Neural progenitor cell (in vitro differentiated cells): Measurements from ENCODE around the gene FLNA. TPM values are rescaled to one million over a fixed set of nuclear protein-coding genes. Genes with fewer than 3 reads are reported as not detected.

Experiments
- DNase-seq: peaks from one replicate; pipeline ENCODE4 v3.0.0-alpha.2; 2016; ENCODE audit warnings: low spot score
- H2AFZ ChIP-seq: fragments of 200-600 bp; sonication (generic); replicated peaks from 2 replicates; pipeline ENCODE4 v1.6.1; 2016; ENCODE audit warnings: antibody characterized with exemption
- H3F3A ChIP-seq: fragments of 200-600 bp; sonication (generic); 2 replicates; pipeline ENCODE4 v1.6.1; 2016; ENCODE audit warnings: antibody characterized with exemption, low read depth
- H3K27ac ChIP-seq: fragments of 200-600 bp; sonication (generic); 2 replicates; pipeline ENCODE4 v1.5.1; 2016; ENCODE audit warnings: mild to moderate bottlenecking
- H3K27me3 ChIP-seq: fragments of 200-600 bp; sonication (generic); 2 replicates; pipeline ENCODE4 v1.6.1; 2016; ENCODE audit warnings: mild to moderate bottlenecking, moderate library complexity
- H3K36me3 ChIP-seq: fragments of 200-600 bp; sonication (generic); 2 replicates; pipeline ENCODE4 v1.5.1; 2016
- H3K4me1 ChIP-seq: fragments of 200-600 bp; sonication (generic); 2 replicates; pipeline ENCODE4 v1.6.1; 2016; ENCODE audit warnings: mixed run types
- H3K4me2 ChIP-seq: fragments of 200-600 bp; sonication (generic); 2 replicates; pipeline ENCODE4 v1.6.1; 2016
- H3K4me3 ChIP-seq: fragments of 200-600 bp; sonication (generic); 2 replicates; pipeline ENCODE4 v1.5.1; 2016
- H3K79me2 ChIP-seq: fragments of 200-600 bp; sonication (generic); 2 replicates; pipeline ENCODE4 v1.6.1; 2016; ENCODE audit warnings: low read depth
- H3K9ac ChIP-seq: fragments of 200-600 bp; sonication (generic); 2 replicates; pipeline ENCODE4 v1.6.1; 2016
- H3K9me3 ChIP-seq: fragments of 200-600 bp; sonication (generic); 2 replicates; pipeline ENCODE4 v1.5.1; 2016; ENCODE audit warnings: low read depth
- H4K20me1 ChIP-seq: fragments of 200-600 bp; sonication (generic); 2 replicates; pipeline ENCODE4 v1.6.1; 2016; ENCODE audit warnings: low read depth
- H3K27ac Mint-ChIP-seq: 3 replicates; pipeline ENCODE4 v1.8.0; 2021; ENCODE audit warnings: mixed read lengths
- H3K27me3 Mint-ChIP-seq: 2 replicates; pipeline ENCODE4 v1.8.0; 2022; ENCODE audit warnings: low read depth, mild to moderate bottlenecking, inconsistent platforms, moderate library complexity, mixed read lengths; ENCODE audit not compliant: insufficient read depth
- H3K36me3 Mint-ChIP-seq: 3 replicates; pipeline ENCODE4 v1.8.0; 2021; ENCODE audit warnings: mixed read lengths
- H3K4me1 Mint-ChIP-seq: 3 replicates; pipeline ENCODE4 v1.8.0; 2021; ENCODE audit warnings: mixed read lengths
- H3K4me3 Mint-ChIP-seq: 3 replicates; pipeline ENCODE4 v1.8.0; 2021; ENCODE audit warnings: mild to moderate bottlenecking, moderate library complexity, mixed read lengths
- H3K9me3 Mint-ChIP-seq: 3 replicates; pipeline ENCODE4 v1.8.0; 2020; ENCODE audit warnings: mixed read lengths
- EZH2 ChIP-seq: fragments of 200-600 bp; sonication (generic); IDR thresholded peaks from 2 replicates; pipeline ENCODE4 v1.6.1; 2017; ENCODE audit warnings: antibody characterized with exemption, mild to moderate bottlenecking, moderate library complexity
- EZH2phosphoT487 ChIP-seq: fragments of 200-600 bp; sonication (generic); IDR thresholded peaks from 2 replicates; pipeline ENCODE4 v1.6.1; 2017; ENCODE audit warnings: antibody characterized with exemption
- total RNA-seq: library from RNA; depleted of rRNA; stranded (reverse); fragments of >200 nt; gene quantifications from 2 replicates; pipeline ENCODE4 v1.2.3, GENCODE V29; 2015; ENCODE audit warnings: low replicate concordance
- TF ChIP-seq, protein P1 (sequence below): fragments of 200-600 bp; sonication (generic); IDR thresholded peaks from 2 replicates; pipeline ENCODE4 v1.5.1; 2017; ENCODE audit warnings: antibody characterized with exemption, mild to moderate bottlenecking

FLNA gene
- total RNA-seq, 1 donor from 2014 or later = 189 TPM

DNA sequence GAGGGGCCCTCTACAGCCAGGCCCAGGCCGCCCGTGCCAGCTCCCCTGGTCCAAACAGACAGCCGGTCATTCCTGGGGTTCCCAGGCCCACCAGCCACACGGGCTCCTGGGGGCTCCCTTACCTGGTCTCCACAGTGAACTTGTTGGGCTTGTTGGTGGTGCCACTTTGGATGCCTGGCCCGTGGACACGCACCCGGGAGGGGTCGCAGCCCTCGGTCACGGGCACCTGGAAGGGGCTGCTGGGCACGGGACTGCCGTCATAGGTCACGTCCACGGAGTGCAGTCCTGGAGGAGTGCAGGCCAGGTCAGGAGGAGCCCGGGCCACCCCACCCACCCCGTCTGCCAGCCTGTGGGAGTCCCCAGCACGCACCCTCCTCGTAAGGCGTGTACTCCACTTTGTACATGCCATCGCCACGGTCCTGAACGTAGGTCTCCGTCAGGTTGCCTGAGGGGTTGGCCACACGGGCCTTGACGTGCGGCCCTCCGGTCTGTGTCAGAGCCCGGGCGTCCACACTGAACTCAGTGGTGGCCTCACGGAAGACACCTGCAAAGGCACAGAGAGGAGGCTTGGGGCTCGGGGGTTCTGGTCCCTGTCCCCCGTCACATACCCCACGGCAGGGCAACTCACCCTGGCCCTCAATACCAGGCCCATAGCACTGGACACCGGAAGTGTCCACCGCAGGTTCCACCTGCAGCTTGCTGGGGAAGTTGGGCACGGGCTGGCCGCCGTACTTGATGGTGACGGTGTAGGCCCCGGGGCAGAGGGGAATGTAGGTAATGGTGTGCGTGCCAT lies 14.9 kb downstream of the FLNA start:
- no peaks in the 10 kb centered on the region for H3K36me3 ChIP-seq
- H3K9me3 ChIP-seq = no peaks in the 10 kb centered on the region
- no peak overlapping the region for H3K27ac ChIP-seq
- H3K4me2 ChIP-seq = no peak overlapping the region
- Mint-ChIP-seq H3K27ac (no peak overlapping the region), H3K9me3 (peaks cover 14% of the 10 kb centered on the region), H3K4me1 (no peaks in the 10 kb centered on the region), H3K27me3 (peaks cover 5% of the 10 kb centered on the region), H3K36me3 (peaks cover 8% of the 10 kb centered on the region), H3K4me3 (no peak overlapping the region)
- H3K4me3 ChIP-seq = no peak overlapping the region
- no peaks in the 10 kb centered on the region for H3K79me2 ChIP-seq
- H4K20me1 ChIP-seq = peaks cover 54% of the 10 kb centered on the region
- no peak for DNase-seq
- H2AFZ ChIP-seq = no peak overlapping the region
- TF ChIP-seq EZH2 (no peak), EZH2phosphoT487 (no peak)
- TF ChIP-seq, protein P1, sequence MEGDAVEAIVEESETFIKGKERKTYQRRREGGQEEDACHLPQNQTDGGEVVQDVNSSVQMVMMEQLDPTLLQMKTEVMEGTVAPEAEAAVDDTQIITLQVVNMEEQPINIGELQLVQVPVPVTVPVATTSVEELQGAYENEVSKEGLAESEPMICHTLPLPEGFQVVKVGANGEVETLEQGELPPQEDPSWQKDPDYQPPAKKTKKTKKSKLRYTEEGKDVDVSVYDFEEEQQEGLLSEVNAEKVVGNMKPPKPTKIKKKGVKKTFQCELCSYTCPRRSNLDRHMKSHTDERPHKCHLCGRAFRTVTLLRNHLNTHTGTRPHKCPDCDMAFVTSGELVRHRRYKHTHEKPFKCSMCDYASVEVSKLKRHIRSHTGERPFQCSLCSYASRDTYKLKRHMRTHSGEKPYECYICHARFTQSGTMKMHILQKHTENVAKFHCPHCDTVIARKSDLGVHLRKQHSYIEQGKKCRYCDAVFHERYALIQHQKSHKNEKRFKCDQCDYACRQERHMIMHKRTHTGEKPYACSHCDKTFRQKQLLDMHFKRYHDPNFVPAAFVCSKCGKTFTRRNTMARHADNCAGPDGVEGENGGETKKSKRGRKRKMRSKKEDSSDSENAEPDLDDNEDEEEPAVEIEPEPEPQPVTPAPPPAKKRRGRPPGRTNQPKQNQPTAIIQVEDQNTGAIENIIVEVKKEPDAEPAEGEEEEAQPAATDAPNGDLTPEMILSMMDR = no peak
- no peaks in the 10 kb centered on the region for H3K4me1 ChIP-seq
- H3F3A ChIP-seq = no peaks in the 10 kb centered on the region
- H3K27me3 ChIP-seq = no peaks in the 10 kb centered on the region
- H3K9ac ChIP-seq = no peak overlapping the region

GRCh38 chrX:154358829-154359228 lies 15.6 kb downstream of the FLNA start:
- no peak for DNase-seq
- H3F3A ChIP-seq = no peaks in the 10 kb centered on the region
- H2AFZ ChIP-seq = no peak overlapping the region
- TF ChIP-seq EZH2 (no peak), EZH2phosphoT487 (no peak)
- TF ChIP-seq, protein P1 = no peak
- H3K27ac Mint-ChIP-seq = no peak overlapping the region
- no peak overlapping the region for H3K4me2 ChIP-seq
- H3K4me1 Mint-ChIP-seq = no peaks in the 10 kb centered on the region
- H3K9ac ChIP-seq = no peak overlapping the region
- no peak overlapping the region for H3K4me3 ChIP-seq
- no peaks in the 10 kb centered on the region for H3K9me3 ChIP-seq
- peaks cover 50% of the 10 kb centered on the region for H4K20me1 ChIP-seq
- no peak overlapping the region for H3K4me3 Mint-ChIP-seq
- H3K9me3 Mint-ChIP-seq = peaks cover 14% of the 10 kb centered on the region
- H3K79me2 ChIP-seq = no peaks in the 10 kb centered on the region
- H3K27me3 Mint-ChIP-seq = peaks cover 6% of the 10 kb centered on the region
- H3K36me3 ChIP-seq = no peaks in the 10 kb centered on the region
- no peaks in the 10 kb centered on the region for H3K27me3 ChIP-seq
- no peaks in the 10 kb centered on the region for H3K4me1 ChIP-seq
- no peak overlapping the region for H3K27ac ChIP-seq
- H3K36me3 Mint-ChIP-seq = peaks cover 8% of the 10 kb centered on the region

DNA sequence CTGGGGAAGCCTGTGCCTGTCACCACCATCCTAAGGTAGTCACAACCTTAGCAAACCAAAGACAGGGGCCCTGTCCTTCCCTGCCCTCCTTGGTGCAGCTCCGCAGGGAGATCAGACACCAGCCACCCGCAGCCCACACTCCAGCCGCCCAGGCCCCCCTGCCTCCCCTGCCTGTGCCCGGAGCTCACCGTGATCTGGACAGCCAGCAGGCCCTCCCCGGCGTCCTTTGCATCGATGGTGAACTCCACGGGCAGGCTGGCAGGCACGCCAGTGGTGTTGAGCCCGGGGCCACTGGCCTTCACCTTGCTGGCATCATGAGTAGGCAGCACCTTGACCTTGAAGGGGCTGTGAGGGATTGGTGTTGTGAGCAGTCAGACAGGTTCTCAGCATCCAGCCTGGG lies 16.4 kb downstream of the FLNA start:
- H3K9ac ChIP-seq = no peak overlapping the region
- H3K4me2 ChIP-seq = no peak overlapping the region
- no peaks in the 10 kb centered on the region for H3F3A ChIP-seq
- peaks cover 51% of the 10 kb centered on the region for H4K20me1 ChIP-seq
- H2AFZ ChIP-seq = no peak overlapping the region
- H3K36me3 Mint-ChIP-seq = peaks cover 6% of the 10 kb centered on the region
- H3K79me2 ChIP-seq = no peaks in the 10 kb centered on the region
- H3K27me3 Mint-ChIP-seq = peaks cover 6% of the 10 kb centered on the region
- no peaks in the 10 kb centered on the region for H3K36me3 ChIP-seq
- no peak overlapping the region for H3K4me3 ChIP-seq
- TF ChIP-seq, protein P1 = no peak
- TF ChIP-seq EZH2phosphoT487 (no peak), EZH2 (no peak)
- H3K9me3 Mint-ChIP-seq = peaks cover 12% of the 10 kb centered on the region
- H3K4me3 Mint-ChIP-seq = no peak overlapping the region
- no peak overlapping the region for H3K27ac ChIP-seq
- no peaks in the 10 kb centered on the region for H3K4me1 Mint-ChIP-seq
- no peaks in the 10 kb centered on the region for H3K27me3 ChIP-seq
- H3K4me1 ChIP-seq = no peaks in the 10 kb centered on the region
- no peaks in the 10 kb centered on the region for H3K9me3 ChIP-seq
- H3K27ac Mint-ChIP-seq = no peak overlapping the region
- DNase-seq = no peak
